GM12873 (cell line): ENCODE data around the gene DOK3.
A peak's percentile ranks its signal among the peaks of the same experiment; 100 is the strongest.

Source experiments
- TF ChIP-seq, protein P1 (sequence below): IDR thresholded peaks from 2 replicates; pipeline ENCODE4 v1.5.1; 2012; ENCODE audit warnings: low read depth, mild to moderate bottlenecking, moderate library complexity, low read length, control low read depth; ENCODE audit not compliant: insufficient read depth; ENCODE audit errors: missing control alignments

The DOK3 gene

GRCh38 chr5:177497292-177498012 is 12.2 kb downstream of the DOK3 start, which contains the start of gene PDLIM7:
Gene PDLIM7 (minus strand): TSS chr5:177497604. CDS start chr5:177496512, 1,092 bp downstream.
- TF ChIP-seq, protein P1, sequence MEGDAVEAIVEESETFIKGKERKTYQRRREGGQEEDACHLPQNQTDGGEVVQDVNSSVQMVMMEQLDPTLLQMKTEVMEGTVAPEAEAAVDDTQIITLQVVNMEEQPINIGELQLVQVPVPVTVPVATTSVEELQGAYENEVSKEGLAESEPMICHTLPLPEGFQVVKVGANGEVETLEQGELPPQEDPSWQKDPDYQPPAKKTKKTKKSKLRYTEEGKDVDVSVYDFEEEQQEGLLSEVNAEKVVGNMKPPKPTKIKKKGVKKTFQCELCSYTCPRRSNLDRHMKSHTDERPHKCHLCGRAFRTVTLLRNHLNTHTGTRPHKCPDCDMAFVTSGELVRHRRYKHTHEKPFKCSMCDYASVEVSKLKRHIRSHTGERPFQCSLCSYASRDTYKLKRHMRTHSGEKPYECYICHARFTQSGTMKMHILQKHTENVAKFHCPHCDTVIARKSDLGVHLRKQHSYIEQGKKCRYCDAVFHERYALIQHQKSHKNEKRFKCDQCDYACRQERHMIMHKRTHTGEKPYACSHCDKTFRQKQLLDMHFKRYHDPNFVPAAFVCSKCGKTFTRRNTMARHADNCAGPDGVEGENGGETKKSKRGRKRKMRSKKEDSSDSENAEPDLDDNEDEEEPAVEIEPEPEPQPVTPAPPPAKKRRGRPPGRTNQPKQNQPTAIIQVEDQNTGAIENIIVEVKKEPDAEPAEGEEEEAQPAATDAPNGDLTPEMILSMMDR = no peak

- TF ChIP-seq, protein P1 = no peak
Measured at GRCh38 chr5:177496727-177497291, 12.8 kb downstream of the DOK3 start.

- TF ChIP-seq, protein P1 = peak; percentile 37
Measured at GRCh38 chr5:177496070-177496726, 13.4 kb downstream of the DOK3 start.

DNA sequence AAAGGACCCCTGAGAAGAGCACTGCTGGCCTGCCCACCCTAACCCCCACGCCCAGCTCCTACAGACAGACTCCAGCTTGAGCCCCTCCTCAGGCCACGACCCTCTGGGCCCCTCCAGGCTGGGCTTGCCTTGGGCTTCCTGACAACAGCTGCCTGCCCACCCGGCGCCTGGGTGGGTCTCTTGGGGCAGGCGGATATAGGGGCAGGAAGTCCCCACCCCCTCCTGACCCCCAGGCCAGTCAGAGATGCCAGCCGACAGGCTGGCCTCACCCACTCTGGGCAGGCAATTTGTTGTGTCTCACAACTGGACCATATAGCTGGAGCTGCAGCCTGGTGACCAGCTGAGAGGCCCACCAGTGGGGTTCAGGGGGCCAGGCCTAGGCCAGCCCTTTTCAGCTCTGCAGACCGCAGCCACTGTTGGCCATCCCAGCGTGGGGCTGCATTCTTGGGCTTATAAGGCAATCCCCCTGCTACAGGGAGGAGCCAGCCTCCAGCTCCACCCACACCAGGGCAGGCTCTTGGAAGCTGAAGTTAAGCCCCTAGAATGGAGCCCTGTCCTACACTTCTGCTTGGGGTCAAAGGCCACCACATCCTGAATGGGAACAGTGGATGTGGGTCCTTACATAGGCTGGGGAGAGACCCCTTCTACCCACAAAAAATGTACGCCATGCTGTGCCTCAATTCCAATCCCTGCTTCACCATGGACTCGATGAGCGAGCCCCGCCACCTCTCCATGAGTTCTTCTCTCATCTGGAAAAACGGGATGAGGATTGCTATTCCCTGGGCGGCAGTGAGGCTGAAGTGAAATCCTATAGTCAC is 14.2 kb downstream of the DOK3 start:
- TF ChIP-seq, protein P1 = no peak

DNA sequence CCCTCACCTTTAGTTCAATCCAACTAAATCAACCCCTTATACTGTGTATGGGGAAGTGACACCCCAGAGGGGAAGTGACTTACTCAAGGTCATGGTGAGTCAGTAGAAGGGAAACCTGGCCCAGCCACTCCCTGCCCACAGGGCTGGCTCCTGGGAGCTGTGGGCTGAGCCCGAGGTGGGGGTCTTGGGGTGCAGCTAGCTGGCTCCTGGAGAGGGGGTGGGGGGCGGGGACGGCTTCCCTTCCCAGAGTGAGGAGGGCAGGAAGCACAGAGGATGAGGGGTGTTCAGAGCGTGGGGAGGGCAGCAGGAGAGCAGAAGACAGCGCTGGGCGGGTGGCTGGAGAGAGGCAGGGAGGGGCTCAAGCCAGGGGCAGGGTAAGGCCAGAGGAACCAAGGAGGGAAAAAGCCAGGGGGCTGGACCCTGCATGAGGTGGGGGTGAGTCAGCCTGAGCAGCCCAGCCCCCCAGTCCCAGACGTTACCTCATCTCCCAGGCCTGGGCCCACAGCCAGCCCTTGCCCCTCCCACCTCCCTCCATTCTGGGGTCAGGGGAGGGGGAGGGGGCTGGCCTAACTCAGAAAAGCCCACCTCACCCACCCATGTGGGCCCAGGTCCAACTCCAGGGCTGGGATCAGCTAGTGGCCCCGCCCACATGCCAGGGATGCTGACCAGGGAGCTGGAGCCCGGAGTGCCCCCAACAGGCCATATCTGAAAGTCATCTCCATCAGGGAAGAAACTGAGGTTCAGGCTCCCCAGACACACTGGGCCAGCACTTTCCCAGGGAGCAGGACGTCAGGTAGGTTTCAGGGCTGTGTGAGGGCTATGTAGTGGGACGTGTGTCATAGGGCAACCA is 15.1 kb downstream of the DOK3 start:
- TF ChIP-seq, protein P1 = peak; percentile 22

DNA sequence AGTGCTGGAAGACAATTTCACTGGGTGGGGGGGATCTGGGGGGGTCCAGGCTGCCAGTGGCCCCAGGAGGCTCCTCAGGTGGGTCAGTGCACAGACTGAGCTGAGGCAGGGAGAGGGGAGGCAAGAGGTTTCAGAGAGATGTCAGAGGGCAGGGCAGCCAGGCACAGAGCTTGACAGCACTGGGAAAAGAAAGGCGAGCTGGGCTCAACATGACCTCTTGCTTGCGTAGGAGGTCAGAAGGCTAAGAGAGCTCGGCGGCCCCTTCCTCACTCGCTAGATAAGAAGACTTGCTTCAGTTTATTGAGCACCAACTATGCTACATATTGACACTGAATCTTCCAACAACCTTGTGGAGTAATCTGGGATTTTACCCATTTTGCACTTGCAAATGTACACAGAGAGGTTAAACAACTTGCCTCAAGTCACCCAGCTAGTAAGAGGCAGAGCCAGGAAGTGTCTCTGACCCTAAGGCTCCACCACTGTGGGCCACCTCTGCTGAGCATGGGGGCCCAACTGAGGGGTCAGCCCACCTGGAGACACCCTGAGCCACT is 15.8 kb downstream of the DOK3 start:
- TF ChIP-seq, protein P1 = no peak
